ENCODE data around the gene GNA15. TPM values are rescaled to one million over a fixed set of nuclear protein-coding genes. Genes with fewer than 3 reads are reported as not detected.

Gene GNA15
- total RNA-seq, 3 donors from 2014 or later (not counting 1 experiment from before 2014, with no cell fraction given) = 3.9 to 10.4 (median 8.4) TPM

DNA sequence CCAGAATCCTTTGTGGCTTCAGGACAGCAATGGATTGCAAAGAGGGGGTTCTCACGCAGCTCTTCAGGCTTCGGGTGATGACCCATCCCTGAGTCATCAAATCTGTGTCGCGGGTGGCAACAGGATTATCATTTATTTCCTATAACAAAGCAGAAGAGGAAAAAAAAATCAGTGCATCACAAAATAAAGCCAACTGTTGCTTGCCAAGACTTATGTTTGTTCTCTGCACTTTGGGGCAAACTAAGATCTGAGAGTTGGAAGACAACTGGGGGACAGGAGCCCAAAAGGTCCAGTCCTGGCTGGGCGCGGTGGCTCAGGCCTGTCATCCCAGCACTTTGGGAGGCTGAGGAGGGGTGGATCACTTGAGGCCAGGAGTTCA is 6.4 kb downstream of the GNA15 start:
- H3K27ac Mint-ChIP-seq = peak overlapping the region in 1 of 2 donors; percentile 72
- H3K4me3 ChIP-seq (ENCODE audit: low read length) = no peak overlapping the region
- H3K36me3 ChIP-seq (ENCODE audit: control insufficient read depth, insufficient read depth, low read length) = no peaks in the 10 kb centered on the region
- no peak overlapping the region for H3K4me3 Mint-ChIP-seq
- H3K27ac ChIP-seq (ENCODE audit: low read length) = peak overlapping the region; percentile 57
- H3K36me3 Mint-ChIP-seq = no peaks in the 10 kb centered on the region
- DNase-seq = no peak
- WGBS (ENCODE audit: insufficient coverage) = 43% methylated on average over 6 of the region's 6 CpGs
- H3K9me3 ChIP-seq (ENCODE audit: control insufficient read depth, insufficient read depth, low read length) = no peaks in the 10 kb centered on the region
- peaks cover 0 to 12% of the 10 kb centered on the region in 2 donors for H3K4me1 Mint-ChIP-seq
- ATAC-seq = peak in 2 of 3 donors; percentile 26 to 28
- peaks cover 28% of the 10 kb centered on the region for H3K4me1 ChIP-seq (ENCODE audit: control insufficient read depth, insufficient read depth, low read length)
- H3K27me3 Mint-ChIP-seq (ENCODE audit: low read depth in 2 of 2) = peaks cover under 1 to 5% of the 10 kb centered on the region in 2 donors
- no peaks in the 10 kb centered on the region for H3K27me3 ChIP-seq (ENCODE audit: control insufficient read depth, insufficient read depth, low read length)
- intact Hi-C loops (cut with micrococcal nuclease) = no loop called here
- TF ChIP-seq, protein P1, sequence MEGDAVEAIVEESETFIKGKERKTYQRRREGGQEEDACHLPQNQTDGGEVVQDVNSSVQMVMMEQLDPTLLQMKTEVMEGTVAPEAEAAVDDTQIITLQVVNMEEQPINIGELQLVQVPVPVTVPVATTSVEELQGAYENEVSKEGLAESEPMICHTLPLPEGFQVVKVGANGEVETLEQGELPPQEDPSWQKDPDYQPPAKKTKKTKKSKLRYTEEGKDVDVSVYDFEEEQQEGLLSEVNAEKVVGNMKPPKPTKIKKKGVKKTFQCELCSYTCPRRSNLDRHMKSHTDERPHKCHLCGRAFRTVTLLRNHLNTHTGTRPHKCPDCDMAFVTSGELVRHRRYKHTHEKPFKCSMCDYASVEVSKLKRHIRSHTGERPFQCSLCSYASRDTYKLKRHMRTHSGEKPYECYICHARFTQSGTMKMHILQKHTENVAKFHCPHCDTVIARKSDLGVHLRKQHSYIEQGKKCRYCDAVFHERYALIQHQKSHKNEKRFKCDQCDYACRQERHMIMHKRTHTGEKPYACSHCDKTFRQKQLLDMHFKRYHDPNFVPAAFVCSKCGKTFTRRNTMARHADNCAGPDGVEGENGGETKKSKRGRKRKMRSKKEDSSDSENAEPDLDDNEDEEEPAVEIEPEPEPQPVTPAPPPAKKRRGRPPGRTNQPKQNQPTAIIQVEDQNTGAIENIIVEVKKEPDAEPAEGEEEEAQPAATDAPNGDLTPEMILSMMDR (IDR thresholded peaks at IDR 0.05) = no peak
- peaks cover 0 to 6% of the 10 kb centered on the region in 2 donors for H3K9me3 Mint-ChIP-seq

DNA sequence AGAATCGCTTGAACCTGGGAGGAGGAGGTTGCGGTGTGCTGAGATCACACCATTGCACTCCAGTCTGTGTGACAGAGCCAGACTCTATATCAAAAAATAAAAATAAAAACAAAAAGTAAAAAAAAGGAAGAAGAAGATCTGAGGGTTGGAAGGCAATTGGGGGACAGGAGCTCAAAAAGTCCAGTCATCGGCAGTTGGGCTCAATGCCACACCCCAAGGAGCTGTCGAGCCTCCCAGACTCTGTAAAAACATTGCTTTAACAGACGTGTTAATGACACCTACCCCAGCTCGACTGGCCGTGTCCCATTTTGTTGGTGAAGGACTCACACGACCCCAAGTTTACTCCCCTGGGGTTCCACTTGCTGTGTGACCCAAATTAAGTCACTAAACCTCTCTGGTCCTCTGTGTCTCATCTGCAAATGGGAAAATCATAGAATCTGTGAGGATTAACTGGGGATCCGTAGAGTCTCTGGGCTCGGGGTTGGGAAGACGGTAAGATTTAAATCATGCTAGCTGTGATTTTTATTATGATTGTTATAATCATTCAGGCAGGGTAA is 7.0 kb downstream of the GNA15 start:
- Histone ChIP-seq H3K27ac (ENCODE audit: low read length) (no peak overlapping the region), H3K9me3 (ENCODE audit: control insufficient read depth, insufficient read depth, low read length) (no peaks in the 10 kb centered on the region), H3K4me1 (ENCODE audit: control insufficient read depth, insufficient read depth, low read length) (peaks cover 28% of the 10 kb centered on the region), H3K36me3 (ENCODE audit: control insufficient read depth, insufficient read depth, low read length) (no peaks in the 10 kb centered on the region), H3K4me3 (ENCODE audit: low read length) (no peak overlapping the region), H3K27me3 (ENCODE audit: control insufficient read depth, insufficient read depth, low read length) (no peaks in the 10 kb centered on the region)
- peaks cover 0 to 5% of the 10 kb centered on the region in 2 donors for H3K27me3 Mint-ChIP-seq (ENCODE audit: low read depth in 2 of 2)
- DNase-seq = no peak
- no peak overlapping the region for H3K4me3 Mint-ChIP-seq
- H3K36me3 Mint-ChIP-seq = no peaks in the 10 kb centered on the region
- H3K4me1 Mint-ChIP-seq = peaks cover 0 to 12% of the 10 kb centered on the region in 2 donors
- ATAC-seq = no peak
- peak overlapping the region in 1 of 2 donors; percentile 72 for H3K27ac Mint-ChIP-seq
- intact Hi-C loops (cut with micrococcal nuclease) = no loop called here
- peaks cover 0 to 6% of the 10 kb centered on the region in 2 donors for H3K9me3 Mint-ChIP-seq
- 64% methylated on average over 10 of the region's 11 CpGs for WGBS (ENCODE audit: insufficient coverage)
- TF ChIP-seq, protein P1 (IDR thresholded peaks at IDR 0.05) = no peak

DNA sequence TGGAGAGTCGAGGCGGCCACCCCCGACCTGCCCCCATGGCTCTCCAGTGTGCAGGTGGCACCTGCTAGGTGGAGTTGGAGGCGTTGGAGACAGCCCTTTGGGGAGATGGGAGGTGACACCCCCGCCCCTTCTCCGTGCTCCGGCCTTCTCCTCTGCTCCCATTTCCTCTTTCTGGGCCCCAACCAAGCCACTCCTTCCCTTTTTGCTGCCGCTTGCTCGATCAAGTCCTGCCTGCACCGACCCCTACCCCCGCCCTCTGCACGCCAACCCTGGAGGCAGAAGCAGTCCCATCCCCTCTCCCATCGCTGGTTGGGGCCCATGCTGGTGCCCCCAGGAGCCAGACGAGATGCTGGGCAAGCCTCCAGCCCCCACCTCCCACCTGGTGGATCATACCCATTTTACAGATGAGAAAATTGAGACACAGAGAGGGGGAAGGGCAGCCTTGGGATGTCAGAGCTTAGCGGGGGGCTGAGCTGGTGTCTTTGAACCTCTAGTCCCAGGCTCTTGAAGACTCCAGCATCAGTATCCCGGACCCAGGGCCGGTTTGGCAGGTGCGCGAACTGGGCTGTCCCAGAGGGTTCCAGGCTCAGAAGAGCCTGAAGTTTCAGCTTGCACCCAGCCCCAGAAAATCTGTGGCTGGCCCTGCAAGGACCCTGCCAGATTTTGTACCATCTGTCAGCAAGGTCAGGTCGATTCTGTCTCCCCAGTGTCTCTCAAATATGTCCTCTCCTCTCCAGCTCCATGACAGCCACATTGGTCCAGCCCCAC is 10.3 kb downstream of the GNA15 start:
- Histone ChIP-seq H3K4me3 (ENCODE audit: low read length) (no peak overlapping the region), H3K27ac (ENCODE audit: low read length) (no peak overlapping the region), H3K9me3 (ENCODE audit: control insufficient read depth, insufficient read depth, low read length) (no peaks in the 10 kb centered on the region), H3K36me3 (ENCODE audit: control insufficient read depth, insufficient read depth, low read length) (no peaks in the 10 kb centered on the region), H3K4me1 (ENCODE audit: control insufficient read depth, insufficient read depth, low read length) (peaks cover 23% of the 10 kb centered on the region), H3K27me3 (ENCODE audit: control insufficient read depth, insufficient read depth, low read length) (no peaks in the 10 kb centered on the region)
- DNase-seq = no peak
- Mint-ChIP-seq H3K27me3 (ENCODE audit: low read depth in 2 of 2) (no peaks in the 10 kb centered on the region), H3K36me3 (no peaks in the 10 kb centered on the region), H3K27ac (no peak overlapping the region), H3K4me3 (no peak overlapping the region), H3K4me1 (peaks cover 0 to 4% of the 10 kb centered on the region in 2 donors), H3K9me3 (no peaks in the 10 kb centered on the region)
- intact Hi-C loops (cut with micrococcal nuclease) = no loop called here
- TF ChIP-seq, protein P1 (IDR thresholded peaks at IDR 0.05) = no peak
- ATAC-seq = no peak
- 67% methylated on average over 19 of the region's 20 CpGs for WGBS (ENCODE audit: insufficient coverage)

Data from natural killer cell (primary cell).